K562 (cell line): ENCODE results near the gene ATOH8. TPM values are rescaled to one million over a fixed set of nuclear protein-coding genes. Genes with fewer than 3 reads are reported as not detected.

ENCODE experiments used
- ATAC-seq: fragments of 200-7000 bp; cut with Tn5 transposase; 3 replicates; pipeline ENCODE4 v1.9.1; 2020; ENCODE audit warnings: moderate library complexity
- BruUV-seq: library from RNA; stranded (reverse); fragments of 400-500 nt; replicated peaks from 2 replicates; lab custom pipeline; 2021; lab: Mats Ljungman, UMichigan
- CTCF ChIA-PET: fragments of 300-600 bp; formaldehyde crosslinking; extraction: SDS; loops from one replicate; lab custom pipeline; 2021; ENCODE audit warnings: low intra/inter-chr PET ratio; lab: Yijun Ruan, JAX
- POLR2A ChIA-PET: fragments of 300-600, 350-650 bp; sonication (Branson Sonifier 250); formaldehyde crosslinking; extraction: SDS; loops from one replicate; lab custom pipeline; 2021; ENCODE audit warnings: antibody characterized with exemption, inconsistent platforms; lab: Yijun Ruan, JAX
- DNase-seq, 4 experiments: peaks; one replicate each; pipeline versions ENCODE4 v3.0.0 to v3.0.0-alpha.2; 2011 to 2018; ENCODE audit warnings: low spot score in 3 of 4, mixed read lengths in 3 of 4; ENCODE audit errors: extremely low read depth in 1 of 4
- FAIRE-seq: peaks from 2 replicates; lab custom pipeline; 2011; peaks lifted over from hg19 to GRCh38; lab: Jason Lieb, UNC
- H2AFZ ChIP-seq: 2 replicates; pipeline ENCODE4 v1.6.0; 2011; ENCODE audit warnings: low read depth, low read length, control low read depth, inconsistent platforms
- H3K27ac ChIP-seq: fragments of 200-600 bp; 3 replicates; pipeline ENCODE4 v1.8.0; 2011; ENCODE audit warnings: low read depth, mild to moderate bottlenecking, control low read depth, inconsistent platforms, low read length, moderate library complexity, mixed read lengths; ENCODE audit errors: extremely low read depth
- H3K27me3 ChIP-seq, 2 experiments: fragments of 300-600 bp in 1 of 2; 2 replicates in 1 of 2; 3 replicates in 1 of 2; pipeline versions ENCODE4 v1.6.0 to v1.8.0; 2011; ENCODE audit warnings: inconsistent platforms in 2 of 2, low read length in 2 of 2, mild to moderate bottlenecking in 1 of 2, mixed read lengths in 1 of 2, moderate library complexity in 1 of 2; ENCODE audit not compliant: control insufficient read depth in 2 of 2, insufficient read depth in 2 of 2
- H3K36me3 ChIP-seq: fragments of 300-600 bp; 3 replicates; pipeline ENCODE4 v1.8.0; 2011; ENCODE audit warnings: mild to moderate bottlenecking, low read length, inconsistent platforms; ENCODE audit not compliant: control insufficient read depth, insufficient read depth
- H3K4me1 ChIP-seq, 2 experiments: fragments of 200-600 bp in 1 of 2; replicated peaks in 1 of 2; 2 replicates in 1 of 2; 3 replicates in 1 of 2; pipeline versions ENCODE4 v1.5.1 to v1.8.0; 2011; ENCODE audit warnings: inconsistent platforms in 2 of 2, low read length in 2 of 2, mild to moderate bottlenecking in 1 of 2, mixed read lengths in 1 of 2, moderate library complexity in 1 of 2; ENCODE audit not compliant: control insufficient read depth in 2 of 2, insufficient read depth in 2 of 2
- H3K4me2 ChIP-seq: 2 replicates; pipeline ENCODE4 v1.6.1; 2011; ENCODE audit warnings: low read length, control low read depth, inconsistent platforms, mixed read lengths; ENCODE audit not compliant: insufficient read depth
- H3K4me3 ChIP-seq: fragments of 200-600 bp; sonication (generic), shearing (Covaris generic); 2 replicates; pipeline ENCODE4 v1.5.1; 2016; ENCODE audit warnings: control low read depth, inconsistent platforms
- H3K79me2 ChIP-seq: fragments of 200-600 bp; 3 replicates; pipeline ENCODE4 v1.8.0; 2011; ENCODE audit warnings: low read length, inconsistent platforms; ENCODE audit not compliant: control insufficient read depth, insufficient read depth
- H3K9ac ChIP-seq, 2 experiments: 2 replicates each; pipeline versions ENCODE4 v1.6.0 to v1.6.1; 2011; ENCODE audit warnings: low read depth in 2 of 2, low read length in 2 of 2, control low read depth in 1 of 2, inconsistent platforms in 1 of 2, mild to moderate bottlenecking in 1 of 2, mixed read lengths in 1 of 2; ENCODE audit not compliant: insufficient read depth in 1 of 2
- H3K9me1 ChIP-seq: one replicate; pipeline ENCODE4 v1.6.0; 2011; ENCODE audit warnings: inconsistent platforms, mild to moderate bottlenecking, low read length, moderate library complexity; ENCODE audit not compliant: control insufficient read depth, insufficient read depth
- H3K9me3 ChIP-seq: replicated peaks from 2 replicates; pipeline ENCODE4 v1.5.1; 2011; ENCODE audit warnings: low read depth, low read length, inconsistent platforms; ENCODE audit not compliant: control insufficient read depth, insufficient read depth
- H4K20me1 ChIP-seq: replicated peaks from 2 replicates; pipeline ENCODE4 v1.6.1; 2011; ENCODE audit warnings: low read length, inconsistent platforms, mixed read lengths; ENCODE audit not compliant: control insufficient read depth, insufficient read depth
- BRCA1 ChIP-seq, 2 experiments: fragments of 450-650 bp in 1 of 2; sonication (generic) in 1 of 2; formaldehyde crosslinking in 1 of 2; IDR thresholded peaks; 2 replicates each; pipeline versions ENCODE4 v1.5.0 to v1.6.1; 2017 to 2020; ENCODE audit warnings: mild to moderate bottlenecking in 1 of 2, missing genetic modification reagents in 1 of 2
- EGR1 ChIP-seq: fragments of 450-650 bp; conservative IDR thresholded peaks from 2 replicates; pipeline ENCODE4 v1.6.1; 2017; ENCODE audit warnings: mild to moderate bottlenecking
- MCM3 ChIP-seq: fragments of 450-650 bp; IDR thresholded peaks from 2 replicates; pipeline ENCODE4 v1.6.1; 2016
- PCBP2 ChIP-seq: fragments of 200-400 bp; formaldehyde crosslinking; IDR thresholded peaks from 2 replicates; pipeline ENCODE4 v1.6.1; 2018; ENCODE audit warnings: low read length, low read depth, mild to moderate bottlenecking, moderate library complexity; ENCODE audit not compliant: poor library complexity, severe bottlenecking
- SLC30A9 ChIP-seq: fragments of 250-450 bp; sonication (Bioruptor Pico); IDR thresholded peaks from 2 replicates; pipeline ENCODE4 v1.8.0; 2022; ENCODE audit warnings: mild to moderate bottlenecking, moderate library complexity
- TAF15 ChIP-seq: fragments of 200-400 bp; formaldehyde crosslinking; IDR thresholded peaks from 2 replicates; pipeline ENCODE4 v1.6.1; 2017; ENCODE audit warnings: mild to moderate bottlenecking, low read depth, low read length, moderate library complexity
- ZC3H8 ChIP-seq: fragments of 450-650 bp; IDR thresholded peaks from 2 replicates; pipeline ENCODE4 v1.6.1; 2017
- ZNF586 ChIP-seq: fragments of 450-650 bp; formaldehyde crosslinking; conservative IDR thresholded peaks from 2 replicates; pipeline ENCODE4 v1.4.0; 2020; ENCODE audit warnings: mild to moderate bottlenecking, moderate library complexity
- WGBS: fragments of 100-300 bp; shearing (Covaris generic); methylation state at CpG from one replicate; pipeline ENCODE4 v1.1.6; 2016; ENCODE audit warnings: low coverage, mixed read lengths; ENCODE audit not compliant: insufficient coverage; ENCODE audit errors: missing lambda C conversion rate; 5-methylcytosine and 5-hydroxymethylcytosine counted together
- in situ Hi-C: fragments of 300-500 bp; cut with MboI; formaldehyde crosslinking; loops from 4 replicates; pipeline ENCODE4 v1.15.0; 2018; ENCODE audit warnings: inconsistent platforms, mixed read lengths
- intact Hi-C: fragments of 100-400 bp; cut with micrococcal nuclease; formaldehyde crosslinking; loops from 2 replicates; pipeline ENCODE4 v1.14.2; 2022
- polyA plus RNA-seq, 8 experiments: library from polyadenylated mRNA; depleted of rRNA in 4 of 8; stranded (reverse) in 5 of 8; unstranded in 3 of 8; fragments of >200 nt; fragmentation: Nextera tagmentation in 2 of 8; fragmentation: Illumina TruSeq in 1 of 8; extraction: Ambion mirVana in 2 of 8; extraction: Trizol in 1 of 8; gene quantifications; 2 replicates each; pipeline versions ENCODE4 v1.2.1 to v1.2.3, GENCODE V29; 2011 to 2014; ENCODE audit warnings: inconsistent platforms in 1 of 8, missing spikeins in 1 of 8
- total RNA-seq, 7 experiments: library from RNA; depleted of rRNA in 6 of 7; stranded (reverse); fragments of >200 nt in 6 of 7; fragmentation: Illumina TruSeq in 2 of 7; extraction: Trizol in 2 of 7; gene quantifications; 2 replicates each; pipeline versions ENCODE4 v1.2.1 to v1.2.3, GENCODE V29; 2011 to 2021; ENCODE audit warnings: low replicate concordance in 1 of 7
- TF ChIP-seq, protein P1 (sequence below): fragments of 450-650 bp; formaldehyde crosslinking; IDR thresholded peaks from 2 replicates; pipeline ENCODE4 v1.4.0; 2022; ENCODE audit warnings: missing genetic modification characterization
- TF ChIP-seq, protein P2 (sequence below), 2 experiments: fragments of 450-650 bp in 1 of 2; IDR thresholded peaks; 2 replicates each; pipeline ENCODE4 v1.6.1; 2011 to 2017; ENCODE audit warnings: low read depth in 2 of 2, antibody characterized with exemption in 1 of 2, borderline replicate concordance in 1 of 2, low read length in 1 of 2, mild to moderate bottlenecking in 1 of 2, mixed read lengths in 1 of 2; ENCODE audit not compliant: control insufficient read depth in 1 of 2
- TF ChIP-seq, protein P3 (sequence below), 2 experiments: fragments of 250-450 bp in 1 of 2; fragments of 450-650 bp in 1 of 2; sonication (Bioruptor Pico) in 1 of 2; IDR thresholded peaks; 2 replicates each; pipeline versions ENCODE4 v1.6.1 to v1.8.0; 2016 to 2021; ENCODE audit warnings: mild to moderate bottlenecking in 2 of 2, moderate library complexity in 2 of 2, missing compliant biosample characterization in 1 of 2, missing genetic modification characterization in 1 of 2
- TF ChIP-seq, protein P4 (sequence below): IDR thresholded peaks from 2 replicates; pipeline ENCODE4 v1.6.1; 2012; ENCODE audit warnings: low read depth, low read length, improper control_type of control experiment, borderline replicate concordance

Gene ATOH8
- total and polyA plus RNA-seq, 9 of the 15 experiments (the other 6 are each of a cell fraction or from before 2014, with no cell fraction given), result not detected

DNA sequence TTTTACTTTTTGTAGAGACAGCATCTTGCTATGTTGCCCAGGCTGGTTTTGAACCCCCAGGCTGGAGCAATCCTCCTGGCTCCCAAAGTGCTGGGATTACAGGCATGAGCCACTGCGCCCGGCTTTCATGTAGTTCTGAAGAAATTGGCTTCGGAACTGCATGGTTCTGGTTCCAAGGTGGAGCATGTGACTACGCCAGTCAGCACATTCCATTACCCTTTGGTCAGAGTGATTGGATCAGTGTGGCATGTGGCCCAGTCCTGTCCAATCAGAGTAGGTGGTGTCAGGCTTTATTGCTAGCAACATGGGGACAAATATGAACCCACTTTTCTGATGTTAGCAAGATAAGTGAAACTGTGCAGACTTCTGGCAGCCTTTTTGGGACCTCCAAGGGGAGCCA lies 16.3 kb upstream of the ATOH8 start (continued):
- no peak for TF ChIP-seq EGR1

DNA sequence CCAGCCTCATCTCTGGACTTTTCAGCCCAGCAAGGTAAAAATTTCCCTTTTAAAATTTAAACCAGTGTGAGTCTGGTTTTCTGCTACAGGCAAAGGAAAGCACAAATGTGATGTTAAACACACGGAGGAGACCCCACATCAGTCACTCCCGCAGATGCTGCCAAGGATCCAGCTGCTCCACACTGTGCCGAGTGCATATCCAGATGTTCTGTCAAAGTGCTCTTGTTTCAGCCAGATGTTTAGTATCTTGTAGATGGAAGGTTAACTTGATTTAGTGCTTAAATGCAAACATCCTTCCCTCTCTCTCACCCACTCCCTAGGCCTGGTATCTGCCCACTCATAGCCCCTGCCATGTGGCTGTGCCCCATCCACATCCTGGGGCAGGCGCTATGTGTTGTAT lies 15.8 kb upstream of the ATOH8 start:
- H3K36me3 ChIP-seq, result no peaks in the 10 kb centered on the region
- H3K4me2 ChIP-seq, result no peak overlapping the region
- DNase-seq, result no peak
- peaks cover 0 to 2% of the 10 kb centered on the region in 2 experiments; a peak in 2 of 5 replicates for H3K4me1 ChIP-seq
- H3K9me3 ChIP-seq, result no peaks in the 10 kb centered on the region
- H4K20me1 ChIP-seq, result no peaks in the 10 kb centered on the region
- no peak for FAIRE-seq
- no peaks in the 10 kb centered on the region for H3K9me1 ChIP-seq
- no peaks in the 10 kb centered on the region for H3K79me2 ChIP-seq
- H3K27me3 ChIP-seq, result peaks cover 41 to 74% of the 10 kb centered on the region in 2 experiments
- ChIA-PET POLR2A (no interaction called here), CTCF (no interaction called here)
- no peak overlapping the region for H3K9ac ChIP-seq
- in situ Hi-C loops, result loop anchor here (5.0 kb wide), 1 partner anchor 74 kb away; no protein-coding TSS in a partner anchor
- no peak overlapping the region for H2AFZ ChIP-seq
- no peak for ATAC-seq
- 1% methylated on average over 4 of the region's 4 CpGs for WGBS
- BruUV-seq, result no TSS peak
- intact Hi-C loops, result no loop called here
- no peak overlapping the region for H3K27ac ChIP-seq
- no peak overlapping the region for H3K4me3 ChIP-seq
- TF ChIP-seq SLC30A9 (CRISPR knock-in tag) (no peak), MCM3 (no peak), ZNF586 (CRISPR knock-in tag) (no peak), PCBP2 (no peak), ZC3H8 (no peak), TAF15 (no peak), BRCA1 (IDR thresholded peaks at IDR 0.05) (no peak), BRCA1 (CRISPR knock-in tag; IDR thresholded peaks at IDR 0.05) (no peak)
- TF ChIP-seq, protein P1, sequence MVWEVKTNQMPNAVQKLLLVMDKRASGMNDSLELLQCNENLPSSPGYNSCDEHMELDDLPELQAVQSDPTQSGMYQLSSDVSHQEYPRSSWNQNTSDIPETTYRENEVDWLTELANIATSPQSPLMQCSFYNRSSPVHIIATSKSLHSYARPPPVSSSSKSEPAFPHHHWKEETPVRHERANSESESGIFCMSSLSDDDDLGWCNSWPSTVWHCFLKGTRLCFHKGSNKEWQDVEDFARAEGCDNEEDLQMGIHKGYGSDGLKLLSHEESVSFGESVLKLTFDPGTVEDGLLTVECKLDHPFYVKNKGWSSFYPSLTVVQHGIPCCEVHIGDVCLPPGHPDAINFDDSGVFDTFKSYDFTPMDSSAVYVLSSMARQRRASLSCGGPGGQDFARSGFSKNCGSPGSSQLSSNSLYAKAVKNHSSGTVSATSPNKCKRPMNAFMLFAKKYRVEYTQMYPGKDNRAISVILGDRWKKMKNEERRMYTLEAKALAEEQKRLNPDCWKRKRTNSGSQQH, result no peak
- TF ChIP-seq, protein P2, sequence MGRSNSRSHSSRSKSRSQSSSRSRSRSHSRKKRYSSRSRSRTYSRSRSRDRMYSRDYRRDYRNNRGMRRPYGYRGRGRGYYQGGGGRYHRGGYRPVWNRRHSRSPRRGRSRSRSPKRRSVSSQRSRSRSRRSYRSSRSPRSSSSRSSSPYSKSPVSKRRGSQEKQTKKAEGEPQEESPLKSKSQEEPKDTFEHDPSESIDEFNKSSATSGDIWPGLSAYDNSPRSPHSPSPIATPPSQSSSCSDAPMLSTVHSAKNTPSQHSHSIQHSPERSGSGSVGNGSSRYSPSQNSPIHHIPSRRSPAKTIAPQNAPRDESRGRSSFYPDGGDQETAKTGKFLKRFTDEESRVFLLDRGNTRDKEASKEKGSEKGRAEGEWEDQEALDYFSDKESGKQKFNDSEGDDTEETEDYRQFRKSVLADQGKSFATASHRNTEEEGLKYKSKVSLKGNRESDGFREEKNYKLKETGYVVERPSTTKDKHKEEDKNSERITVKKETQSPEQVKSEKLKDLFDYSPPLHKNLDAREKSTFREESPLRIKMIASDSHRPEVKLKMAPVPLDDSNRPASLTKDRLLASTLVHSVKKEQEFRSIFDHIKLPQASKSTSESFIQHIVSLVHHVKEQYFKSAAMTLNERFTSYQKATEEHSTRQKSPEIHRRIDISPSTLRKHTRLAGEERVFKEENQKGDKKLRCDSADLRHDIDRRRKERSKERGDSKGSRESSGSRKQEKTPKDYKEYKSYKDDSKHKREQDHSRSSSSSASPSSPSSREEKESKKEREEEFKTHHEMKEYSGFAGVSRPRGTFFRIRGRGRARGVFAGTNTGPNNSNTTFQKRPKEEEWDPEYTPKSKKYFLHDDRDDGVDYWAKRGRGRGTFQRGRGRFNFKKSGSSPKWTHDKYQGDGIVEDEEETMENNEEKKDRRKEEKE (IDR thresholded peaks at IDR 0.05; ENCODE audit: borderline replicate concordance in 1 of 2, control insufficient read depth in 1 of 2, low read depth in 2 of 2, low read length in 1 of 2), result no peak
- TF ChIP-seq, protein P3, sequence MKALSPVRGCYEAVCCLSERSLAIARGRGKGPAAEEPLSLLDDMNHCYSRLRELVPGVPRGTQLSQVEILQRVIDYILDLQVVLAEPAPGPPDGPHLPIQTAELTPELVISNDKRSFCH (CRISPR knock-in tag; IDR thresholded peaks at IDR 0.05), result no peak
- TF ChIP-seq, protein P3 (tag; IDR thresholded peaks at IDR 0.05), result no peak
- TF ChIP-seq, protein P4, sequence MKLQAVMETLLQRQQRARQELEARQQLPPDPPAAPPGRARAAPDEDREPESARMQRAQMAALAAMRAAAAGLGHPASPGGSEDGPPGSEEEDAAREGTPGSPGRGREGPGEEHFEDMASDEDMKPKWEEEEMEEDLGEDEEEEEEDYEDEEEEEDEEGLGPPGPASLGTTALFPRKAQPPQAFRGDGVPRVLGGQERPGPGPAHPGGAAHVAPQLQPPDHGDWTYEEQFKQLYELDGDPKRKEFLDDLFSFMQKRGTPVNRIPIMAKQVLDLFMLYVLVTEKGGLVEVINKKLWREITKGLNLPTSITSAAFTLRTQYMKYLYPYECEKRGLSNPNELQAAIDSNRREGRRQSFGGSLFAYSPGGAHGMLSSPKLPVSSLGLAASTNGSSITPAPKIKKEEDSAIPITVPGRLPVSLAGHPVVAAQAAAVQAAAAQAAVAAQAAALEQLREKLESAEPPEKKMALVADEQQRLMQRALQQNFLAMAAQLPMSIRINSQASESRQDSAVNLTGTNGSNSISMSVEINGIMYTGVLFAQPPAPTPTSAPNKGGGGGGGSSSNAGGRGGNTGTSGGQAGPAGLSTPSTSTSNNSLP, result no peak
